Left lung (tissue), 10 donors: ENCODE data around the gene GPR61. TPM values are rescaled to one million over a fixed set of nuclear protein-coding genes. Genes with fewer than 3 reads are reported as not detected.
A peak's percentile ranks its signal among the peaks of the same experiment; 100 is the strongest.

Experiments used
- ATAC-seq: fragments of 200-7000 bp; cut with Tn5 transposase; one replicate; pipeline ENCODE4 v1.9.1; 2020; ENCODE audit warnings: moderate library complexity
- DNase-seq, 4 donors: peaks; one replicate each; pipeline ENCODE4 v3.0.0-alpha.2; 2013 to 2020
- H3K27ac ChIP-seq, 2 donors: fragments of 200-600 bp; sonication (generic) in 1 of 2; one replicate each; pipeline versions ENCODE4 v1.5.0 to v1.8.0; 2020 to 2021
- H3K27me3 ChIP-seq, 2 donors: fragments of 200-600 bp; sonication (generic) in 1 of 2; one replicate each; pipeline versions ENCODE4 v1.5.0 to v1.8.0; 2020 to 2021
- H3K36me3 ChIP-seq, 2 donors: fragments of 200-600 bp; sonication (generic) in 1 of 2; one replicate each; pipeline versions ENCODE4 v1.5.0 to v1.8.0; 2020 to 2021
- H3K4me1 ChIP-seq, 2 donors: fragments of 200-600 bp; one replicate each; pipeline ENCODE4 v1.8.0; 2021
- H3K4me3 ChIP-seq, 2 donors: fragments of 200-600 bp; sonication (generic) in 1 of 2; one replicate each; pipeline versions ENCODE4 v1.5.0 to v1.8.0; 2020 to 2021; ENCODE audit warnings: mild to moderate bottlenecking in 1 of 2
- H3K9me3 ChIP-seq, 2 donors: fragments of 200-600 bp; sonication (generic) in 1 of 2; one replicate each; pipeline versions ENCODE4 v1.5.0 to v1.8.0; 2020 to 2021
- intact Hi-C, 2 donors: fragments of 100-400 bp; cut with DNase I; formaldehyde crosslinking; loops; one replicate each; pipeline versions ENCODE4 v1.11.2 to v1.14.2; 2022
- polyA plus RNA-seq, 6 donors: library from polyadenylated mRNA; unstranded; fragments of 120-200 nt; gene quantifications; one replicate each; pipeline ENCODE4 v1.2.1, GENCODE V29; 2013; ENCODE audit not compliant: insufficient read length in 6 of 6
- total RNA-seq, 2 donors: library from RNA; stranded (reverse); fragmentation: NEBNext Ultra II Directional; extraction: Animal tissue kit (Norgen Biotek cat#: 25700); gene quantifications; one replicate each; pipeline ENCODE4 v1.2.1, GENCODE V29; 2021
- TF ChIP-seq, protein P1 (sequence below), 2 donors: fragments of 200-600 bp; sonication (generic) in 1 of 2; IDR thresholded peaks; one replicate each; pipeline versions ENCODE4 v1.5.0 to v1.8.0; 2021; ENCODE audit warnings: antibody characterized with exemption in 2 of 2
- donor health status: DM: no; HTN: yes; CAD: no.
- donor health status: DM: no; HTN: no; CAD: no.

The GPR61 gene
- total and polyA plus RNA-seq, 8 donors, result 0.43 to 0.93 (median 0.69) TPM; not detected in 2

DNA sequence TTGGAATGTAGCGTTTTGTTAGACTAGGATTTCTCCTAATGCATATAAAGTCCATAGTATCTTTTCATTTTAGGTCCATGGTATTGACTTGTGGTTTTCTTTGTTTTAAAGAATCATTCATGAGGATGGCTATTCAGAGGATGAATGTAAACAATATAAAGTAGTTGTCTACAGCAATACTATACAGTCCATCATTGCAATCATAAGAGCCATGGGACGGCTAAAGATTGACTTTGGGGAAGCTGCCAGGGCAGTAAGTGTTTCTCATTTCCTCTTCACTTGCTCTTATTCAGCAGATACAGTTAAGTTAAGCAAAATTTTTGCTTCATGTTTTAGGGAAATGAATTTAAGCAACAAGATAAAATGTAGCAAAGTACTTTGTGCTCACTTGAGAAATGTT is 34.1 kb downstream of the GPR61 start:
- peak in 1 of 4 donors; percentile 8 for DNase-seq
- Histone ChIP-seq H3K4me3 (no peak overlapping the region), H3K27ac (peak overlapping the region in 1 of 2 donors; percentile 76), H3K4me1 (peaks cover 8 to 71% of the 10 kb centered on the region in 2 donors), H3K9me3 (no peaks in the 10 kb centered on the region), H3K27me3 (no peaks in the 10 kb centered on the region), H3K36me3 (peaks cover 0 to 33% of the 10 kb centered on the region in 2 donors)
- TF ChIP-seq, protein P1, sequence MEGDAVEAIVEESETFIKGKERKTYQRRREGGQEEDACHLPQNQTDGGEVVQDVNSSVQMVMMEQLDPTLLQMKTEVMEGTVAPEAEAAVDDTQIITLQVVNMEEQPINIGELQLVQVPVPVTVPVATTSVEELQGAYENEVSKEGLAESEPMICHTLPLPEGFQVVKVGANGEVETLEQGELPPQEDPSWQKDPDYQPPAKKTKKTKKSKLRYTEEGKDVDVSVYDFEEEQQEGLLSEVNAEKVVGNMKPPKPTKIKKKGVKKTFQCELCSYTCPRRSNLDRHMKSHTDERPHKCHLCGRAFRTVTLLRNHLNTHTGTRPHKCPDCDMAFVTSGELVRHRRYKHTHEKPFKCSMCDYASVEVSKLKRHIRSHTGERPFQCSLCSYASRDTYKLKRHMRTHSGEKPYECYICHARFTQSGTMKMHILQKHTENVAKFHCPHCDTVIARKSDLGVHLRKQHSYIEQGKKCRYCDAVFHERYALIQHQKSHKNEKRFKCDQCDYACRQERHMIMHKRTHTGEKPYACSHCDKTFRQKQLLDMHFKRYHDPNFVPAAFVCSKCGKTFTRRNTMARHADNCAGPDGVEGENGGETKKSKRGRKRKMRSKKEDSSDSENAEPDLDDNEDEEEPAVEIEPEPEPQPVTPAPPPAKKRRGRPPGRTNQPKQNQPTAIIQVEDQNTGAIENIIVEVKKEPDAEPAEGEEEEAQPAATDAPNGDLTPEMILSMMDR (IDR thresholded peaks at IDR 0.05), result no peak
- ATAC-seq, result peak; percentile 66
- intact Hi-C loops, result no loop called here

DNA sequence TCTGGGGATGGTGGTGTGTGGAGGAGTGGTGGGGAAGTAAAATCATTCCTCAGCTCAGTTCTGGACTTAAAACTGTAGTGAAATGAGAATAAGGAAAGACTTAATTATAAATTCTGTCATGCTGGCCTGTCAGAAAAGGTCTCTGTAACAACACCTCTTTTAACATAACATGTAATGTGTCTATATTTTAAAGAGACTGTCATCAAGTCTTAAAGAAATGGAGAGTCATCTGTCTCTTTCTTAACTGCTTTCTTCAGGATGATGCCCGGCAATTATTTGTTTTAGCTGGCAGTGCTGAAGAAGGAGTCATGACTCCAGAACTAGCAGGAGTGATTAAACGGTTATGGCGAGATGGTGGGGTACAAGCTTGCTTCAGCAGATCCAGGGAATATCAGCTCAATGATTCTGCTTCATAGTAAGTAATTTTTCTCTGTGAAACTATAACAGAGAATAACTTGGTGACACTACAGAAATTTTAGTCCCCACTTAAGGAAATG is 39.3 kb downstream of the GPR61 start:
- no peak for ATAC-seq
- H3K4me1 ChIP-seq, result peaks cover 0 to 18% of the 10 kb centered on the region in 2 donors
- H3K27ac ChIP-seq, result no peak overlapping the region
- intact Hi-C loops, result no loop called here
- no peak overlapping the region for H3K4me3 ChIP-seq
- no peaks in the 10 kb centered on the region for H3K9me3 ChIP-seq
- peaks cover 0 to 84% of the 10 kb centered on the region in 2 donors for H3K36me3 ChIP-seq
- TF ChIP-seq, protein P1 (IDR thresholded peaks at IDR 0.05), result no peak
- H3K27me3 ChIP-seq, result no peaks in the 10 kb centered on the region
- DNase-seq, result no peak

DNA sequence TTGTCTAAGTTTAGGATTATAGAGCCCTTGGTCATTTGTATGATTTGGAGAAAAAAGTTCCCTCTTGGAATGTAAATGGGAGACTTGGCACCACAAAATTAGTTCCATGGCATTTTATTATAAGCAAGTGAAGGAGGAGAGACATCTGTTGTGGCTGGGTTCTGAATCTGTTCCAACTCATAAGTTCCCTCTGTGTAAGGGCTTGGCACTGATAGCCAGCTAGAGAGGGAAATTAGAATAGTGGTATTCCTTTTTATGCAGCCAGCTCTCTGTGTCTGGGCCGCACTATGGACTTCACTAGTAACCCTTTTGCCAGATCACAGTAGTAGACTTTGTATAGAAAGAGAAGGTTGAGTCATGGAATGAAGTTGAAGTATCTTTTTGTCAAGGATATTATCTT is 39.8 kb downstream of the GPR61 start:
- no peaks in the 10 kb centered on the region for H3K9me3 ChIP-seq
- no peaks in the 10 kb centered on the region for H3K27me3 ChIP-seq
- DNase-seq, result peak in 1 of 4 donors; percentile 13
- H3K36me3 ChIP-seq, result peaks cover 0 to 85% of the 10 kb centered on the region in 2 donors
- ATAC-seq, result no peak
- intact Hi-C loops, result no loop called here
- H3K4me1 ChIP-seq, result peaks cover 0 to 13% of the 10 kb centered on the region in 2 donors
- TF ChIP-seq, protein P1 (IDR thresholded peaks at IDR 0.05), result no peak
- H3K4me3 ChIP-seq, result no peak overlapping the region
- no peak overlapping the region for H3K27ac ChIP-seq

DNA sequence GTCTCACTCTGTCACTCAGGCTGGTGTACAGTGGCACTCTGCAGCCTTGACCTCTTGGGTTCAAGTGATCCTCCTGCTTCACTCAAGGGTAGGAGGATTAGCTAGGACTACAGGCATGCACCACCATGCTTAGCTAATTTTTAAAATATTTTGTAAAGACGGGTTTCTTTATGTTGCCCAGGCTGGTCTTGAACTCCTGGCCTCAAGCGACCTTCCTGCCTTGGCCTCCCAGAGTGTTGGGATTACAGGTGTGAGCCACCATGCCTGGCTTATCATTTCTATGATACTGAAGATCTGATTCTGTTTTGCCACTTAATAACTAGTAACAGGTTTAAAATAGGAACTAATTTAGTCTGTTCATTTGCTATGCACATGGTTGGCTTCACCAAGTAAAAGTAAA is 42.3 kb downstream of the GPR61 start:
- intact Hi-C loops, result no loop called here
- no peaks in the 10 kb centered on the region for H3K9me3 ChIP-seq
- H3K27me3 ChIP-seq, result no peaks in the 10 kb centered on the region
- no peak for DNase-seq
- H3K36me3 ChIP-seq, result peaks cover 0 to 88% of the 10 kb centered on the region in 2 donors
- H3K4me1 ChIP-seq, result no peaks in the 10 kb centered on the region
- TF ChIP-seq, protein P1 (IDR thresholded peaks at IDR 0.05), result no peak
- H3K27ac ChIP-seq, result no peak overlapping the region
- no peak for ATAC-seq
- H3K4me3 ChIP-seq, result no peak overlapping the region

DNA sequence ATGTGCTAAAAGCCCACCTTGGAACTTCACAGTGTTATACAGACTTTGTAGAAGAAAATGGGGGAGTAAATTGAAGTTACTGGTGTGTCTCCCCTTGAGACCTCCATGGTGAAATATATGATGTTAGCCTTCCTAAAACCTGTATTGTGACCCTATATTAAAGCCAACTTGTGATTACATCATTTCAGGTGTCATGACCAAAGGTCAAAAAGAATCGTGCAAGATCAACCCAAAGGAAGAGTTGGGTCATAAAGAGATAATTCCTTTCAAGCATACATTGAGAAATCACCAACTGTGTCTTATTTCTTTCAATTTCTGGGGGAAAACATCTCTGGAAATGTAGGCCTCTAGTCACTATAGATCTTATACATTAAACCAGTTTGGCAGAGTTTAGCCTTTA is 45.1 kb downstream of the GPR61 start:
- TF ChIP-seq, protein P1 (IDR thresholded peaks at IDR 0.05), result no peak
- intact Hi-C loops, result no loop called here
- no peaks in the 10 kb centered on the region for H3K4me1 ChIP-seq

More for the DNA sequence above, 45.1 kb downstream of the GPR61 start:
- H3K9me3 ChIP-seq, result no peaks in the 10 kb centered on the region
- no peak overlapping the region for H3K4me3 ChIP-seq
- ATAC-seq (no peak), DNase-seq (no peak)
- no peak overlapping the region for H3K27ac ChIP-seq
- no peaks in the 10 kb centered on the region for H3K27me3 ChIP-seq
- peaks cover 0 to 89% of the 10 kb centered on the region in 2 donors for H3K36me3 ChIP-seq
